CD4-positive, alpha-beta T cell treated with Interleukin-6 at 100 ng/mL for 8 hours (primary cell): ENCODE data around the gene SPATA46.

ENCODE experiments used
- DNase-seq: peaks from one replicate; pipeline ENCODE4 v3.0.0-alpha.2; 2020; ENCODE audit warnings: mixed read lengths, low spot score

The SPATA46 gene

DNA sequence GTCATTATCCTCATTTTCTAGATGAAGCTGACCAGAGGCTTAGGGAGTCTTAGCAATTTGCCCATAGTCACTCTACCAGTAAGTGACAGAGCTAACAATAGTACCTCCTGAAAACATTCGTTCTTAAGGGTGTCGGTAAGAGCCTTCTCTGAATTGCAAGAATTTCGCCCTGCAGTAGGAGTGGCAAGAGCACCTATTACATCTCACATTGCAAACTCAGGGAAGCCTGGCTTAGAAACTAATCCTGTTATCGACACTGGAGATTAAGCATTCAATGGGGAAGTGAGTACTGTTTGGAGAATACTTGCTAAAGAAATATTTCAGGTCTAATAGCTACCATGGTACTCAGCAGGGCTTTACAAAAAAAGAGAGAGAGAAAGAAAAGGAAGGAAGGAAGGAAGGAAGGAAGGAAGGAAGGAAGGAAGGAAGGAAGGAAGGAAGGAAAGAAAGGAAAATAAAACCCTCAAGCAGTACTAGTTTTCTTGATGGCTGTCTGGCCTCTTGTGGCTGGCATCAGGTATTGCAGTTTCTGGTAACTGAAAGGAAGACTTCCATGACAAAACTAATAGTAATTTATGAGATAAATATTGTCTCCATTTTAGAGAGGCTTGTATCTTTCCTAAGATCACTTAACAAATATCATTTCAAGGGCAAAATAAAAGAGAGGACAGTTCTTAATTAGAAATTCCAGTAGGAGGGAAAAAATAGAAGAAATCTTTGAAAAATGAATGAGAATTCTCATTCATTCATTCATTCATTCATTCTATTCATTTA lies 15.3 kb upstream of the SPATA46 start:
- no peak for DNase-seq

DNA sequence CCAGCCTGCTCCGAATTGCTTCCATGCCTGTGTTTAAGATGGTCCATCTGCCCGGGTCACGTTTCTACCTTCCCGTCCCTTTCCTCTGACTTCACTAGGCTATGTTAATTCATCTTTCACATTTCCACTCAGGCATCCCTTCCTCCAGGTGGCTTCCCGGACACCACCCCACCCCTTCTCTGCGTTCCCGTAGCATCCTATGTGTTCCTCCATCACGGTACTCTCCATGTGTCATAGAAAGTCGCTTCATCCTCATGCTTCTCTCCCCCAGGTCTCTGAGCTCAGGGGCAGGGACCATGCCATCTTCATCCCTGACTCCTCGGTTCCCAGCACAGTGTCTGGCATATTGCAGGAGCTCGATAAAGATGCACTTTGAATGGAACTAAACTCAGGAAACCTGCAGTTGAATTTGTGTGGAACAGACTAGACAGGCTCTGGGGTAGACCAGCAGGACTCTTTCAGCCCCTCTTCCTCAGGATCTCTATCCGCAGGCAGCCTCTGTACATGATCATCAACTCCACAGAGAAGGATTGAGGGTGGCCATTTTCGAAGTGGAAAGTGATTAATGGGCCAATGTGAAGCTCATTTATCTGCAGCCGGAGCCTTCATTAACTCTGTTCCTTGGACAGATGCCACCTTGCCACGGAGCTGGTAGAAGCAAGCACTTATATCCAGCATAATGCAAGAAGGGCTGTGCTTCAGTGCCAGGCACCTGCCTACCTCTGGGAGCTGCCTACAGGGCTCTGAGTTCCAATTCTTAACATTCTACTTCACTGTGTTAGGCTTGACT lies 13.9 kb upstream of the SPATA46 start:
- DNase-seq, result no peak

DNA sequence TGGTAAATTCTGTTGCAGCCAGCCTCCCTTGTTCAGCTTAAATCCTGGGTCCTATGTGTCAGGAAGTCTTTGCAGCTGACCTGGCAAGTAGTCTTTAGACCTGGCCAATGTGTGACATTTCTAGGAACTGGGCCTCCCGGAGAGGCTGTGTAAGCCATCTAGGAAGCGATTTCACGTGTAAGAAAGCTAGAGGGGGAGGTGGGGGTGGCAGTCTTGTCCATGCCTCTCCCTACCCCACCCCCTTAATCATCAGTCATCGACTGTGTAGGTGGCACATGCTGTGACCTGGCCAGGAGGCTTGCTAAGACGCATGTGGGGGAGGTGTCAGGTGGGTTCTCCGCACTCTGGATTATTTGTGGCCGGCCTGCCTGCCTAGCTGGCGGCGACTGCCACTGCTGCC lies 13.3 kb upstream of the SPATA46 start:
- DNase-seq, result no peak

DNA sequence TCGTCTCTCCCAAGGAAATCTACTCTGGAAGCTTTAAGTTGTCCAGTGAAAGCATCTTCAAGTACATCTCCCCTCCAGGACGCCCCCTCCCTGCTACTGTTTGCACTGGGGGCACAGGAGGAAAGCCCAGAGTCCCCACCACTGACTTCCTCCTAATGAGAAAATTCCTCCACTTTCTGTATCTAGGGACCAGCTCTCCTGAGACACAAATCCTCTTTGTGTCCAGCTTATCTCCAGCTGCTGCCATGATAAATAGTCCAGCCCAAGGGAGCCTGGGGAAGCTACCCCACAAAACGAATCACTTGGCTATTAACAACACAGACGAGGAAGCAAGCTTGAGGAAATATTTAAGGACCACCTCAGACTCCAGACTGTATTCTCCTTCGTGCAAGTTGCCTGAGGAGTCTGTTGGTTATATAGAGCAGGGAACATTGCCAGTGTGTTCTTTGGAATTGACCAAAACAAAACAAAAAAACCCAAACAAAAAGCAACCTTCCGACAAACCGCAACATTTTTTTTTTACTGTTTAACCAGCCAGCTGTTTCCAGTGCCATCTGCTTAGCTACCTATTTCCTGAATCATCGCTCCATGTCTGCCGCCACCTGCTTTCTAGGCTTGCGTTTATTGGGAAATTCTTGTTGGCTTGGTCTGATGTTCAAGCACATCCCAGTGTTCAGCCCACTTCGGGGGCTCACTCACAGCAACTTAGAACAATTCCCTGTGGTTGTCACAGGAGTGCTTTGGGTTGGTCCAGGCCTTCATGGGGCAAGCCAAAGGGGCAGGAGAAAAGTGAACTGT lies 12.6 kb upstream of the SPATA46 start:
- no peak for DNase-seq

DNA sequence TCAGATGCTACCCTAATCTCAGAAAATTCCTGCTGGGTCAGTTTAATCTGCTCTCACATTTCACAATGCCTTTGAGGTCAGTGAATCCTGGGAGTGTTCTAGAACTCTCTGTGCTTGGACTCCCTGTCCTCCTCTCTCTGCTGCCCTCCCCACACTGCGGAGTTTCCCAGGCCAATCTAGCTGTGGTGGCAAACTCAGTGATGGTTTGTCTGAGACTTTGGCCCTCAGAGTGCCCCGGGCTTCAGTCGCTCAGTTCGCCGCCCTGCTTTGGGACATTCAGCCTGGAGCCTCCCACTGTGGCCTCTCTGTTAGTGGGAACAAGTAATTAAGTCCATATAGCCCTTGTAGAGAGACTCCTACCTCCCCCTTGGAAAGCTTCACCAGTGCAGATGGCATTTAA lies 12.0 kb upstream of the SPATA46 start:
- no peak for DNase-seq

DNA sequence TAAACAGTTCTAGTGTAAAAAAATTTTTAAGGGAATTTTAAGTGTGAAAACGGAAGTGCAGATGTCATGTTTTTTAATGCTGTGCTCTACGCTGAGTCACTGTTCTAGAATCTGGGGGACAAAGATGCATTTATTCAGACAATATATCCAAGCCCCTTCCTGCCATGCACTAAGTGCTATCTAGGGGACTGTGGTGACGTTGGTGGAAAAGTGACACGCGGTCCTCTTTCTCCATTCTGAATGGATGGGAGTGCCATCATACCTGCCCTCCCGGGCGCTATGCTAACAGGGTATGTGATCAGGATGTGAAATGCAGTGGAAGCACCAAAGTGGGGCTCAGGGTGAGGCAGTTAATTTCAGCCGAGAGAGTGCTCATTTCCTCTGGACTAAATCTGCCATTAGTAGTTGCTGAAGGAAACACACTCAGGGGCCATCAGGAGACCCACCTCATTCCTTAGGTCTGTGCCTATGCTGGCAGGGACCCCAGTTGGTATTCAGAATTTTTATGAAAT lies 11.5 kb upstream of the SPATA46 start:
- no peak for DNase-seq

DNA sequence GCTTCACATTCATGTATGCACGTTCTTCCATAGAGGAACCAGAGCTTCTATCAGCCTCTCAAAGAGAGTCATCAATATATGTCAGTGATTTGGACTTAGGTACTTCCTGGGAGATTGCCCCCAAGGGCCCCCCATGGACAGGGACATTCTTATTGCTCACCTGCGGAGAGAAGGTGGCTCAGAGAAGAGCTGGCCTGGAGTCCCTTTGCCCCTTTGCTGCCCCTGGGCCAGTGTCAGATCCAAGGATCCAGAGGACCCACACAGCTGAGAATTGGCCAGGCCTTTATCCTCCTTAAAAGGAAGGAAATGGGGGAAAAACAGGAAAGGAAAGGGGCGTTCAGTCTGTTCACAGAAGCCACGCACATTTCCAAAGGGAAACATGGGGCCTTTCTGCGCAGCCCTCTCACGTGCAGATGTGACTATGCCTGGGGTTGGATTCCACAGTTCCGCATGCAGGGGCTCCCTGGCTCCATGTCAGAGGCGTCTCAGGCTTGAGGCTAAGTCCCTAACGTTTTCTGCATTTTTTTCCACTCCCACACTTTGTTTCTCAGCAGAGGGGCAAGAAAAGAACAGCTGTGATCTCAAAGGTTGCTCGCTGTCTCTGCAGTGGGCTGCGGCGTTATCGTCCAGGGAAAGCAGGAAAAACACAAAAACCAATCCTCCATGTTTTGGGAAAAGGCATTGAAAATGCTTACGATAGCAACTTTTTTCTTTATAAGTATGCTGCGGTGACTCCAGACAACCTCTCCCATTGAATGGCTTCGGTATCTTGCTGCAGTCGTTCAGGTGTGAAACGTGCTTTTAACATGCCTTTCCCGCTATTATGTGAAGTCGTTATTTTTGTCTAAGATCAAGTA lies 10.8 kb upstream of the SPATA46 start:
- DNase-seq, result no peak

DNA sequence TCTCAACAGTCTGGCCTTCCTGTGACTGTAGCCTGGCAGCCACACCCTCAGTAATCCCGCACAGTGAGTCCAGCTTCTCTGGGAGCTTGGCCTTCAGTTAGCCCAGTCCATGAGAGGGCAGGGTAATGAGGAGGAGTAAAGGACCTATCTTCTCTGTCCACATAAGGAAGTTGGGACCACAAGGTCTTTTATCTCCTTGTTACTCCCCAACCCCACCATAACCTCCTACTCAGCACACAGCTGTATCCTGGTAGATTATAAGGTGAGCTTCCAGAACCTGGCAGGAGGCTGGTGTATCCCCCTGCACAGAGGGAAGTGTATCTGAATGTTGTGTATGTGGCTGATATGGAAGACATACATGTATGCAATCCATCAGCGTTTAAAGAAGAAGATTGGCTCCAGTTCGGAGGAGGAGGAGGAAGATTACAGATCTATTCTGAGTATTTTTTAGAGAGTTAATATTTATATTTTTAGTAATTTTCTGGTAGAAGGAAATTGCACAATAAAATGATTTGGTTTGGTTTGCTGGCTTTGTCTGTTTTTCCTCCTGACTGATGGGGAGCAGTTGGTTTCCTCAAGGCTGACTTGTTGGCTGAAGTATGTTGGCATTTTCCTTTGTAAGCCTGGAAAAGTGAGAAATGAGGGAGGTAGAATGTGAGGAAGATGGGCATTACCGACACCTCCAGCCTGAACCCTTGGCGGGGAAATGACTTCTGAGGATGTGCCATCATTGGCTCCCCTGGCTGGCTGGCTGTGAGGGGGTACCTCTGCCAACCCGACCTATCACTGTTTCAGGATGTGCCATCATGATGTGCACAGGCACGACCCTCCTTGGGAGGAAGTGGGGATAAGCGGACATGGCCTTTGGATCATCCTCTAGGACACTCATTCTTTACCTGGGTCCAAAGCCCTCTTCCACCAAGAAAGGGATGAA lies 9.9 kb upstream of the SPATA46 start:
- no peak for DNase-seq

DNA sequence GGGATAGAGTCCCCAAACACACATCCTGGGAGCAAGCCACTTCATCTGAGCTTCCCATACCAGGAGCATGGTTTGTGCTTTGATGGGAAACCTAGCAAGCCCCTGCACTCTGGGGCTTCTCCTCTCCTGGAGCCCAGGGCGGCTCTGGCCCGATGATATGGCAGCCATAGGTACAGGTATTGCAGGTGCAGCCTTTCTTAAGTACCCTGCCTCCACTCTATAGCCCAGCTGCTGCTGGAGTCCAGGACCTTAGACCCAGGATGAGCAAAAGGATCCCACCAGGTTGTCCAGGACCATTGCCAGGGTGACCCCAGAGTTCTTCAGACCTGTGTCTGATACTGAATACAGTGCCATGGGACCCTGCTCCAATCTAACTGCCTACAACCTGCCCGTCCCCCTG lies 9.0 kb upstream of the SPATA46 start:
- no peak for DNase-seq

DNA sequence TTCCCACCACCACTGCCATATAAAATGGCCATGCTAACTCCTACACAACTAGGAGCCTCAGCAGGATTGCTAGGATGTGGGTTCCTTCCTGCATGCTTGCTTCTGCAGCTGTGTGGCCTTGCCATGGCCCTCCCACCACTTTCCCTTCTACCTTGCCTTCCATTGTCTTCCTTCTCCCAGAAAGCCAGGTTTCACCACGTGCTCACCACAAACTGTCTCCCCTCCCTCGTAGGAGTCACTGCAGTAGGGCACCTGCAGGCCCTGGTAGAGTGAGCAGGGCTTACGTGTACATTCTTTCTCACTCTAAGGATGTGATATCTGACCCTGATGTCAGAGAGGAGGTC lies 8.6 kb upstream of the SPATA46 start:
- DNase-seq, result no peak

DNA sequence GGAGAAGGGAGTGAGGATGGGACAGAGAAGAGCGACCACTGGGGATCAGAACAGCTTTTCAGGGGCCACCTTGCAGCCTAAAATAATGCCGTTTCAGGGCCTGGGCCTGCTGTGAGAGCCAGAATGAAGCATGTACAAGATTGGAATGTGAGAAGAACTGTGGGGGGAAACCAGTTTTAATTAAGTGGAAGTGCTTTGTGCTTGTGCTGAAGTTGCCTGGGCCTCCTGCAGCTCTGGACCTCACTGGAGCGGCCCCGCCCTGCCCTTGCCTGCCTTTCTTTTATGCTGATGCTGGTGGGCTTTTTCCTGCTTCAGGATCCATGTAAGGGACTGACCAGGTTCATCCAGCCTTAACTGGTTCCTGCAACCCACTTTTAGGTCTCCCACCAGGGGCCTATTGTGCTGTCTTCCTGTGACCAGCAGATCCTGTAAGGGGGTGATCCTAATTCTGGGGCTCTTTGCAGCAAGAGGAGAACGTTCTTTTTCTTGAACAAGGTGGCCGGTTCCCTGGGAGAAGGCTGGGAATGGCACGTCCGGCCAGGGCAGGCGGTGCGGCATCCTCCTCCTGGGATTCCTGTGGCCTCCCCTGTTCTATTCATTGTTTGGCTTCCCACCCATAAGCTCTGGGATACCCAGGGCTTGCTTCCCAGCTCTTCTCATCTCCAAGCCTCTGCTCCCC lies 8.1 kb upstream of the SPATA46 start:
- DNase-seq, result no peak

DNA sequence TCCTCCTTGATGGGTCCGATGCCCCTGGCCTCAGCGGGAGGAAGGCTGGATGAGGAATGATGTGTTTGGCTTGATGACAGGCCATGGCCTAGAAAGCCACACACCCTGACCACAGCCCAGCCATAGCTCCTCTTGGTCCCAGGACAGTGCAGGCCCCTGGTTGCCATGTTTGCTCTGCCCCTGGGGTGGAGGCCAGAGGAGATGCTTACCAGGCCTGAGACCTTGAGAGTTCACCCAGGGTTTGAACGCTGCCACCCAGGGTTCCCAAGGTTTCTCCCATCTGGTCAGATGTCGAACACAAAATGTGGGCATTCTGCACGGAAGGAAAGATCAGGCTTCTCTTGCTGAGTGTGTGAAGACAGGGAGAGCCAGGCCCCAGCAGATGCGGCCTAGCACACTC lies 7.5 kb upstream of the SPATA46 start:
- no peak for DNase-seq

DNA sequence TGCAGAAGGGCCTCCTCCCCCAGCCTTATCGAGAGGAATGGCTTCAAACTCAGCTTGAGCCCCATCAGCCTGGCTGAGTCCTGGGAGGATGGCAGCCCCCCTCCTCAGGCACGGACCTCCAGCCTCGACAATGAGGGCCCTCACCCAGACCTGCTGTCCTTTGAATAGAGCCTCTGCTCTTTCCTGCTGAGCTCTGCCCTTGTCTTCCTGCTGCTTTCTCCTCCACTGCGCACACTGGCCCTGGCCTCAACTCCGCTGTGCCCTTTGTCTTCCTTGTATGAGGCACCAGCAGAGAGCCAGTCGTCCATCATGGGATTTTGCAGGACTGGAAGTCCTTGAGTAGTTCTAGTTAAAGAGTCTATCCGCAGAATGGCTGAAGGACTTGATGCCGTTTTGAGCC lies 6.9 kb upstream of the SPATA46 start:
- no peak for DNase-seq

DNA sequence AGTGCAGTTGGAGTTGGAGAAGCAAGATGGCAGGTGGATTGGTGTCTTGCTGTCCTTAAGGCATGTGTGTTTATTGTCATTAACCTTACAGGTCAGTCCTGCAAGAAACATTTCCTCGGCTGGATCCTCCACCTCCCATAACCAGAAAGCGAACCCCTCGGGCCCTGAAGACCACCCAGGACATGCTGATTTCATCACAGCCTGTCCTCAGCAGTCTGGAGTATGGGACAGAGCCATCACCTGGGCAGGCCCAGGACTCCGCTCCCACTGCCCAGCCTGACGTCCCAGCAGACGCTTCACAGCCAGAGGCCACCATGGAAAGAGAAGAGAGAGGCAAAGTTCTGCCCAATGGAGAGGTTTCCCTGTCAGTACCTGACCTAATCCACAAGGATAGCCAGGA lies 6.4 kb upstream of the SPATA46 start:
- no peak for DNase-seq

DNA sequence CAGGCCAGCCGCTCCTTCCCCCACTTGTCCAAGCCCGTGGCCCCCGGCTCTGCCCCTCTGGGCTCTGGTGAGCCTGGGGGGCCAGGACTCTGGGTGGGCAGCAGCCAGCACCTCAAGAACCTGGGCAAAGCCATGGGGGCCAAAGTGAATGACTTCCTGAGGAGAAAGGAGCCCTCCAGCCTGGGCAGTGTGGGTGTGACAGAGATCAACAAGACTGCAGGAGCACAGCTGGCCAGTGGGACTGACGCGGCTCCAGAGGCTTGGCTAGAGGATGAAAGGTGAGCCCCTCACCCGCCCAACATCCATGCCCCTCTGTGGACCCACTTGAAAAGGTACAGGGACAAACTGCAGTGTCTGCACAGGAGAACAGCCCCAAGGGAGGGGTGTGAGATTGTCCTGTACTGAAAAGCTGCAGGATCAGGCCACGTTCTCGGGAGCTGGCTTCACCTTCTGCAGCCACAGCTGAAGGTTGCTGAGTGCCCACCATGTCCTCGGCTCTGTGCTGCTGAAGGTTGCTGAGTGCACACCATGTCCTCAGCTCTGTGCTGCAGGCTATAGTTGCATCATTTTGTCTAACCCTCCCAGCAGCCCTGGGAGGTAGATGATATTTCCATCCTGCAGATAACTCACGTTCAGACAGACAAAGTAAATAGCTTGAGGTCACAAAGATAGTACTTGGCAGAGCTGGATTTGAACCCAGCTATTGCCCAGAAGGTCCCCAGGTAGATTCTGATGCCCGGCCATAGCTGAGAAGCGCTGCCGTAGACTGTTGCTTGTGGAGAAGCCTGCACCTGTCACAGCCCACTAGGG lies 5.5 kb upstream of the SPATA46 start:
- DNase-seq, result no peak

DNA sequence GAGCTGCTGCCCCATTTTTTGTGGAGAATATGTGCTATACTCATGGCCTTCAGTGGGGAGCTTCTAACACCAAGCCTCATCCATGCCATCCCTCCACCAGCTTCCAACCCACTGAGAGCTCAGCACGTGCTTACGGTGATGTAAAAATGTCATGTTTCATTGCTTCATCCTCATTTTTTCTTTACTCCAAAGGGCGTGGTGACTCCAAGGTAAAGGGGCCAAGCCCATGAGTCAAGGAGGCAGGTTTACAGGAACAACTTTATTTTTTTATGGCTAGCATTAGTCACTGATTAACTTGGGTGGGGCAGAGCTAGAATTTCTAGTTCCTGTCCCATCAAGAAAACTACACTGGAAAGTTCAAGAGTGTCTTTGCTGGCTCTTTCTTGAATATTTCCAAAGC lies 4.7 kb upstream of the SPATA46 start, which contains the start of gene C1orf226:
C1orf226 (plus strand) TSS at position 346 of the 400 bp plus-strand sequence. CDS start 174 bp downstream, outside the sequence.
- DNase-seq, result no peak

DNA sequence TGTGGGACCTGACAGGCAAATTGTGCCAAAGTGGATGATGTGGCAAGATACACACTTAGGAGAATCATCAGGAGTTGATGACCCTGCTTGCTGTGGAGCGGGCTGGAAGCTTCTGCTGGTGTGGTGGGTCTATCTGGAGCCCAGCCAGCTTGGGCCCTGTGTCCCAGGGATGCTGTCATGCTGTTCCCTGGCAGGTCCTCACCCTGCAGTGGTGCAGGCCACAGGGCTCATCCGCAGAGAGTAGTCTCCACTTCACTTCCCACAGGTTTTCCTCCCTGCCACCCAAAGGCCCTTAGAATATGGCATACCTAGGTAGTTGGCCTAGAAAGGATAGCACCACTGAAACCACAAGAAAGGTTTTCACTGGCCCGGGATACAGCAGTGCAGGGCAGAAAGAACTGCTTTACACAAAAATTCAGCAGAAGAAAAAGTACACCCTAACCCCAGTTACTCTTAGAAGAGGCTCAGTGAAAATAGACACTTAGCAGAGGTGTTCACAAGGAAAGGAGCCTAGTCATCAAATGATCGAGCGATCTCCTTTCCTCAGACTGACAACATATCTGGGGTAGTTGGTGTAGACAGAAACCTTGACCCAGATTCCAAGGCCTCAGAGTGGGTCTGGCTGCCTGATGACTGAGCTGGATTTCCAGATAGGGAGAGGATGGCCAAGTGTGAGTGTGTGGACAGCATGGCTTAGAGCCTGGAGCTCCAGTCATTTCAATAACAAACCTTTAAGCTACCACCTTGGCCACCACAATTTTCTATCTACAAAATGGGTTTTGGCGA lies 3.6 kb upstream of the SPATA46 start:
- DNase-seq, result no peak

DNA sequence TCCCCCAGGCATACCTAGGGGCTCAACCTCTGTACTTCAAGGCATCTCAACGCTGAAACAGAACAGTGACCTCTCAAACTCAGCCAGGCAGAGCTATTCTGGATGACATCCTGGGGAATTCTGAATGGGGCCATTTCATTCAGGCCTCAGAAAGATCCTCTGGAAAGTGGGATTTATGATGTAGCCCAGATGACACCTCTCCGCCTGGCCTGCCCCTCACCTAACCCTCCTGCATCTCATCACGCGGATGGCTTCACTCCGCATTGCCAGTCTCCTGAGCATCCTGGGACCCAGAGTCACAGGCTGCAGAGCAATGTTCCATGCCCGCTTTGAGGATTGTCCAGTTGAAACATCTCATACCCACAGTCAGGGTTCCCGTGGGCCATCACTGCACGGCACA lies 1.2 kb downstream of the SPATA46 start:
- DNase-seq, result no peak
